Measurements from ENCODE around the gene PBX1. TPM values are rescaled to one million over a fixed set of nuclear protein-coding genes. Genes with fewer than 3 reads are reported as not detected.

PBX1 gene
- total RNA-seq, 1 donor from 2014 or later = 44.2 TPM

DNA sequence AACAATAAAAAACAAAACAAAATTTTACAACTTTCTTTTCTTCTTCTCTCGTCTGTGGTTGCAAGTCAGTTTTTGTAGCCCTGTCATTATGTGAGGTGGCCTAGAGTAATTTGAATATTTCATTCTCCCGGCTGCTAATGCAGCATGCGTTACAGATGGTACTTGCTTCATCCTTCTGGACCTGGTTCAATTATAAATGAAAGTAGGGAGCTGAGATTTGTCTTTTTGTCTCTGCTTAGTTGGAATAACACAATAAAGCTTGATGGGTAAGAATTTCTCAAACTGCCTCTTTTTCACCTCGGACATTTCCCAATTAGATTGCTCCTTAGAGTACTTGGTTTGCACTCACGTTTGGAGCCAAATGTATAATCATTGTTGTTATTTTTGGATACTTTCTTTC is 201.6 kb downstream of the PBX1 start:
- no peak overlapping the region for H3K4me3 Mint-ChIP-seq (ENCODE audit: unreplicated experiment)
- H3K4me1 Mint-ChIP-seq (ENCODE audit: unreplicated experiment) = no peaks in the 10 kb centered on the region
- H3K27ac Mint-ChIP-seq (ENCODE audit: unreplicated experiment) = no peak overlapping the region
- DNase-seq (ENCODE audit: low spot score) = no peak
- H3K27me3 Mint-ChIP-seq (ENCODE audit: unreplicated experiment) = no peaks in the 10 kb centered on the region
- TF ChIP-seq, protein P1, sequence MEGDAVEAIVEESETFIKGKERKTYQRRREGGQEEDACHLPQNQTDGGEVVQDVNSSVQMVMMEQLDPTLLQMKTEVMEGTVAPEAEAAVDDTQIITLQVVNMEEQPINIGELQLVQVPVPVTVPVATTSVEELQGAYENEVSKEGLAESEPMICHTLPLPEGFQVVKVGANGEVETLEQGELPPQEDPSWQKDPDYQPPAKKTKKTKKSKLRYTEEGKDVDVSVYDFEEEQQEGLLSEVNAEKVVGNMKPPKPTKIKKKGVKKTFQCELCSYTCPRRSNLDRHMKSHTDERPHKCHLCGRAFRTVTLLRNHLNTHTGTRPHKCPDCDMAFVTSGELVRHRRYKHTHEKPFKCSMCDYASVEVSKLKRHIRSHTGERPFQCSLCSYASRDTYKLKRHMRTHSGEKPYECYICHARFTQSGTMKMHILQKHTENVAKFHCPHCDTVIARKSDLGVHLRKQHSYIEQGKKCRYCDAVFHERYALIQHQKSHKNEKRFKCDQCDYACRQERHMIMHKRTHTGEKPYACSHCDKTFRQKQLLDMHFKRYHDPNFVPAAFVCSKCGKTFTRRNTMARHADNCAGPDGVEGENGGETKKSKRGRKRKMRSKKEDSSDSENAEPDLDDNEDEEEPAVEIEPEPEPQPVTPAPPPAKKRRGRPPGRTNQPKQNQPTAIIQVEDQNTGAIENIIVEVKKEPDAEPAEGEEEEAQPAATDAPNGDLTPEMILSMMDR (IDR thresholded peaks at IDR 0.05; ENCODE audit: unreplicated experiment) = no peak
- H3K36me3 Mint-ChIP-seq (ENCODE audit: low read depth, unreplicated experiment) = no peaks in the 10 kb centered on the region
- H3K9me3 Mint-ChIP-seq (ENCODE audit: unreplicated experiment) = no peaks in the 10 kb centered on the region

DNA sequence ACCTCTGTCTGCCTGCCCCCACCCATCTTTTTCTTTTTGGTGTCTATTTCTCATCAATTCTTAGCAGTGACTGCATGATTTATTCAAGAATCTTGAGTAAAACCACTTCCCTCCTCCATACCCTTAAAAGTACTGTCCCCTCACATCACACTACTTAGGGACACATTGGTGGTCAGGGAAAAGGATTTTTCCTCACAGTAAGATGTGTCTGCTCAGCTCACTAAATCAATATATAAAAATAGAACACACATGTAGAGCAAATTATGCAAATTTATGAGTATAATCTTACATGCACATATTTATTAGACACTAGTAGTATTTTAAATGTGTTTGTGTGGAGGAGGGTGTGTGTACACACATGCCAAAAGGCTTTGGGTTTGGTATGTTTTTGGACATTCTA is 202.0 kb downstream of the PBX1 start:
- Mint-ChIP-seq H3K27ac (ENCODE audit: unreplicated experiment) (no peak overlapping the region), H3K9me3 (ENCODE audit: unreplicated experiment) (no peaks in the 10 kb centered on the region), H3K4me1 (ENCODE audit: unreplicated experiment) (no peaks in the 10 kb centered on the region), H3K36me3 (ENCODE audit: low read depth, unreplicated experiment) (no peaks in the 10 kb centered on the region), H3K27me3 (ENCODE audit: unreplicated experiment) (no peaks in the 10 kb centered on the region), H3K4me3 (ENCODE audit: unreplicated experiment) (no peak overlapping the region)
- TF ChIP-seq, protein P1 (IDR thresholded peaks at IDR 0.05; ENCODE audit: unreplicated experiment) = no peak
- DNase-seq (ENCODE audit: low spot score) = no peak

DNA sequence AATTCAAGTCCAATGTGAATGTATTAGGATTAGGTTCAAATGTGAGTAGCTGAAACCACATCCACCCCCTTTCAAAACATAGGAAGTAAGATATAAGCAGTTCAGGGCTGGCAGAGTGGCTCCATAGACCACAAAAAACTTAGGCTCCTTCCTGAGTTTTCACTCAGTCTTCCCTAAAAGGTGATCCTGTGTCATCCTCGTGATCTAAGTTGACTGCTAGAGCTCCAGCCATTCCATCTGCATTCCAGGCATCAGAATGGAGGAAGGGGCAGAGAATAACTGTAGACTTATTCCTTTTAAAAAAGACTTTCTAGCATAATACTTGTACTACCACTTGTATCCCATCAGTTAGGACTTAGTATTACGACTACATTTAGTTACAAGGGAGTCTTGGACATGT is 204.1 kb downstream of the PBX1 start:
- H3K4me1 Mint-ChIP-seq (ENCODE audit: unreplicated experiment) = no peaks in the 10 kb centered on the region
- no peak overlapping the region for H3K4me3 Mint-ChIP-seq (ENCODE audit: unreplicated experiment)
- DNase-seq (ENCODE audit: low spot score) = no peak
- no peaks in the 10 kb centered on the region for H3K27me3 Mint-ChIP-seq (ENCODE audit: unreplicated experiment)
- H3K36me3 Mint-ChIP-seq (ENCODE audit: low read depth, unreplicated experiment) = no peaks in the 10 kb centered on the region
- H3K9me3 Mint-ChIP-seq (ENCODE audit: unreplicated experiment) = no peaks in the 10 kb centered on the region
- TF ChIP-seq, protein P1 (IDR thresholded peaks at IDR 0.05; ENCODE audit: unreplicated experiment) = no peak
- H3K27ac Mint-ChIP-seq (ENCODE audit: unreplicated experiment) = no peak overlapping the region

DNA sequence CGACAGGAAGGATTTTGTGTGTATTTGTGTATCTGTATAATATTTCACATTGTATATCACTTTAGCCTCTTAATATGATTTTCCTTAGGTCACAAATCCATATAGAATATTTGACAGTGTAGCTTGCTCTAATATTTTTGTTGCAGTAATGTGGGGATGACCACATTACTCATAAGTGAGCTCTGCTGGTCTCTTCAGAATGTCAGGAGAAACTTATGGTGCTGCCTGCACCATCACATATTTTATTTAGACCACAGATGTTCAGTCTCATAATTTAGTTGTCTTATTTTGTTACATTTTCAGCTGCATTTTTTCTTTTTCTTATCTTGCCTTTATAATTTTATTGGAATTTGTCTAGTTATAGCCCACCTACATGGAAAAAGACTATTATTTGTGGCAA is 205.3 kb downstream of the PBX1 start:
- Mint-ChIP-seq H3K4me1 (ENCODE audit: unreplicated experiment) (no peaks in the 10 kb centered on the region), H3K27me3 (ENCODE audit: unreplicated experiment) (no peaks in the 10 kb centered on the region), H3K9me3 (ENCODE audit: unreplicated experiment) (no peaks in the 10 kb centered on the region), H3K4me3 (ENCODE audit: unreplicated experiment) (no peak overlapping the region), H3K36me3 (ENCODE audit: low read depth, unreplicated experiment) (no peaks in the 10 kb centered on the region), H3K27ac (ENCODE audit: unreplicated experiment) (no peak overlapping the region)
- TF ChIP-seq, protein P1 (IDR thresholded peaks at IDR 0.05; ENCODE audit: unreplicated experiment) = no peak
- no peak for DNase-seq (ENCODE audit: low spot score)

DNA sequence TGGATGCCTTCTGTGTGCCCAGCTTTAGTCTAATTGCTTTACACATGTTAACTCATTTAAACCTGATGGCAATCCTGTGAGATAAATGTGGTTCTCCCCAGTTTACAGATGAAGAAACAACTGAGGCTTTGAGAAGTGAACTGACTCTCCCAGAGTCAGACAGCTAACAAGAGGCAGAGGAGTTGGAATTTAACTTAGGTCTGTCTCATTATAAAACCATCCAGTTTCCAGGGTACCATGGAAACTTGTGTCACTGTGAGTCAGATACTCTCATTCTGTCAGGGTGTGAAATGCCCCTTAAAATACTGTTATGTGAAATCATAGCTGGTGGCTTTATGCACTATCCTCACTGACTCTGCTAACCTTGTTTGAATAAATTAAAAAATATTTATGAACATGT is 206.6 kb downstream of the PBX1 start:
- no peaks in the 10 kb centered on the region for H3K36me3 Mint-ChIP-seq (ENCODE audit: low read depth, unreplicated experiment)
- no peak for DNase-seq (ENCODE audit: low spot score)
- no peak overlapping the region for H3K4me3 Mint-ChIP-seq (ENCODE audit: unreplicated experiment)
- H3K27me3 Mint-ChIP-seq (ENCODE audit: unreplicated experiment) = peaks cover 1% of the 10 kb centered on the region
- peaks cover 4% of the 10 kb centered on the region for H3K4me1 Mint-ChIP-seq (ENCODE audit: unreplicated experiment)
- H3K27ac Mint-ChIP-seq (ENCODE audit: unreplicated experiment) = no peak overlapping the region
- no peaks in the 10 kb centered on the region for H3K9me3 Mint-ChIP-seq (ENCODE audit: unreplicated experiment)
- TF ChIP-seq, protein P1 (IDR thresholded peaks at IDR 0.05; ENCODE audit: unreplicated experiment) = no peak
